BE2C (cell line): Measurements from ENCODE around the gene KRT34.
"Not testable (repeated sequence)": the region's sequence is repeated elsewhere in the genome, so short reads cannot be mapped to it uniquely, and the experiment has no call there.

Experiments
- DNase-seq: peaks from one replicate; pipeline ENCODE4 v3.0.0-alpha.2; 2020
- H3K27me3 ChIP-seq: fragments of 250-450 bp; sonication (Bioruptor Pico); 2 replicates; pipeline ENCODE4 v1.5.1; 2020; ENCODE audit warnings: mild to moderate bottlenecking
- H3K36me3 ChIP-seq: fragments of 250-450 bp; sonication (Bioruptor Pico); 2 replicates; pipeline ENCODE4 v1.5.1; 2020; ENCODE audit warnings: mild to moderate bottlenecking
- H3K4me1 ChIP-seq: fragments of 250-450 bp; sonication (Bioruptor Pico); 2 replicates; pipeline ENCODE4 v1.5.1; 2020
- H3K4me3 ChIP-seq: 2 replicates; pipeline ENCODE4 v1.5.1; 2011; ENCODE audit warnings: low read depth, low read length
- H3K9me3 ChIP-seq: fragments of 250-450 bp; sonication (Bioruptor Pico); 2 replicates; pipeline ENCODE4 v1.5.1; 2020
- TF ChIP-seq, protein P1 (sequence below): IDR thresholded peaks from 2 replicates; pipeline ENCODE4 v1.5.1; 2012; ENCODE audit warnings: mild to moderate bottlenecking, low read depth, low read length

The KRT34 gene

DNA sequence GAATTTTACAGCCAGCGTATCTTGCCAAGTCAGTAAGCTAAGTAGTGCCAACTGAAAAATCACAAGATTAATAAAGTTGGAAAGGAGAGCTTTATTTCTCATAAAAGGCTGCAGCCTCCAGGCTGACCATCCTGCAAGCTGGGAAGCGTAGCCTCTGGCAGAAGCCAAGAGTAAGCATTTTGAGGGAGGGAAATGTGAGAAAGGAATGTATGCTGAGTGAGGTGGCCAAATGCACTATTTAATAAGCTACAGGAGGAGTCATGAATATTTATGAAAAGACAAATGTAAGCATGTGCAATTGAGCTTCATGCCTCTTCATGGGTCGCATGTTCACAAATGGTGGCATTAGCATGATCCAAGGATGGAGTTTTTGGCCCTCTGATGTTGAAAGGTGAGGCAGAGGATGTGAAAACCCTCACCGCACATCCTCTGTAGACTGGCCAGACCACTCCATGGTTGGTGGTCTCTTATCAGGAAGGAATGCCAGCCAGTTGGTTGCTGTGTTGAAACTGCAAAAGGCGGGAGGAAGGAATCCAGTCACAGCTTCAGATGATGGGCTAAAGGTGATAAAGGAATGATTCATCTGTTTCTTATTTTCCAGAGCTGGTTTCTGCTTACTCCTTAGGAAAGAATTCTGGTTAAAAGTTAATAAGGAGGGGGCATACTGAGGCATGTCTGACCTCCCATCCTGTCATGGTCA, 21.7 kb downstream of the KRT34 start:
- H3K4me3 ChIP-seq: no peak overlapping the region
- peaks cover 8% of the 10 kb centered on the region for H3K27me3 ChIP-seq
- no peak for DNase-seq

DNA sequence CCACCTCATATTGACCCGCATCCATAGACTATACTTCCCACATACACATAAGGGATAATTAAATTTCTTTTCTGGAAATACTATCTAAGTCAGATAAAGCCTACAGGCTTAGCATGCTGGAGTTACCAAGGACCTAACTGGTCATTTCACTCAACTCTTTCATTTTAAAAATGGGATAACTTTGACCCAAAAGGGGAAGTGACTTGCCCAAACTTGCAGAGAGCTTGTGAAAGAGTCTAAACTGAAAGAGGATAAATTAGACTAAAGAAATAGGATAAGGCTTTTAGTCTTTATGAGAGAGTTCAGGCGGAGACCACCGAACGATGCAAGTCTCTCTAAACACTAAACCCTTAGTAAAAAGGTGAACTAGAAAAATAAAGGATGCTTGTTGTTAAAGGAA, 27.6 kb downstream of the KRT34 start:
- no peaks in the 10 kb centered on the region for H3K4me1 ChIP-seq
- DNase-seq: no peak
- TF ChIP-seq, protein P1, sequence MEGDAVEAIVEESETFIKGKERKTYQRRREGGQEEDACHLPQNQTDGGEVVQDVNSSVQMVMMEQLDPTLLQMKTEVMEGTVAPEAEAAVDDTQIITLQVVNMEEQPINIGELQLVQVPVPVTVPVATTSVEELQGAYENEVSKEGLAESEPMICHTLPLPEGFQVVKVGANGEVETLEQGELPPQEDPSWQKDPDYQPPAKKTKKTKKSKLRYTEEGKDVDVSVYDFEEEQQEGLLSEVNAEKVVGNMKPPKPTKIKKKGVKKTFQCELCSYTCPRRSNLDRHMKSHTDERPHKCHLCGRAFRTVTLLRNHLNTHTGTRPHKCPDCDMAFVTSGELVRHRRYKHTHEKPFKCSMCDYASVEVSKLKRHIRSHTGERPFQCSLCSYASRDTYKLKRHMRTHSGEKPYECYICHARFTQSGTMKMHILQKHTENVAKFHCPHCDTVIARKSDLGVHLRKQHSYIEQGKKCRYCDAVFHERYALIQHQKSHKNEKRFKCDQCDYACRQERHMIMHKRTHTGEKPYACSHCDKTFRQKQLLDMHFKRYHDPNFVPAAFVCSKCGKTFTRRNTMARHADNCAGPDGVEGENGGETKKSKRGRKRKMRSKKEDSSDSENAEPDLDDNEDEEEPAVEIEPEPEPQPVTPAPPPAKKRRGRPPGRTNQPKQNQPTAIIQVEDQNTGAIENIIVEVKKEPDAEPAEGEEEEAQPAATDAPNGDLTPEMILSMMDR: no peak
- H3K4me3 ChIP-seq: no peak overlapping the region
- no peaks in the 10 kb centered on the region for H3K36me3 ChIP-seq
- peaks cover 23% of the 10 kb centered on the region for H3K27me3 ChIP-seq
- H3K9me3 ChIP-seq: no peaks in the 10 kb centered on the region

More for the DNA sequence above, 21.7 kb downstream of the KRT34 start:
- Histone ChIP-seq H3K9me3 (no peaks in the 10 kb centered on the region), H3K4me1 (no peaks in the 10 kb centered on the region), H3K36me3 (no peaks in the 10 kb centered on the region)
- TF ChIP-seq, protein P1: no peak

DNA sequence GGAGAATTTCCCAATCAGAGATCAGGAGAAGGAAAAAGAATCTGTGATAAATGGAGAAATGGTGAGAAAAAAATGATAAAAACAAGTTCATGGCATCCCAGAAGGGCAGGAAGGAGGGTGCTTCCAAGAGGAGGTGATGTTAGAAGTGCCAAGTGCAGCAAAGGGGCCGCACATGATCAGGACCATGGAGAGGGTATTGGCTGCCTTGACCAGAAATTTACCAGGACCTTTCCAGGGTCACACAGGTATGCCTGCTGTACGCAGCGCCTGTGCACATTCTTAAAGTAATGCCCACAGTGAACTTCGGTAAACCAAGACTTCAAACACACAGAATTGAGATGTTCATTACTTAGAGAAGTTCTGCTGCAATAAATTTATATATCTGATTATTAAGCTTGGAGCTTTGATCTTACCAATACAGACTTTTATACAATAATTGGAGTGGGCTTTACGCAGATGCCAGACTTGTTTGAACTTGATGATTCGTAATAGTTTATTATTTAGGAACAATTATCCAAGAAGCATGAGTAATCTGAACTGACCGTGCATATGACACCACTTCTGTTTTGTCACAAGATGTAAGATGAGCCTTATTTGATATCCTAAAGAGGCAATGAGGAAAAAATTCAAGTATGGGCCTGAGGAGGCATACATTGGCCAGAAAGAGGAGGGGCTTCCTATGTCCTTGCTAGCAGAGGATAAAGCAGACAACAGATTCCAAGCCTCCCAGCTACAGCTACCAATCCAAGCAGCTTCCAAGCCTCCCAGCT, 29.3 kb downstream of the KRT34 start:
- H3K4me3 ChIP-seq: no peak overlapping the region
- TF ChIP-seq, protein P1: no peak

DNA sequence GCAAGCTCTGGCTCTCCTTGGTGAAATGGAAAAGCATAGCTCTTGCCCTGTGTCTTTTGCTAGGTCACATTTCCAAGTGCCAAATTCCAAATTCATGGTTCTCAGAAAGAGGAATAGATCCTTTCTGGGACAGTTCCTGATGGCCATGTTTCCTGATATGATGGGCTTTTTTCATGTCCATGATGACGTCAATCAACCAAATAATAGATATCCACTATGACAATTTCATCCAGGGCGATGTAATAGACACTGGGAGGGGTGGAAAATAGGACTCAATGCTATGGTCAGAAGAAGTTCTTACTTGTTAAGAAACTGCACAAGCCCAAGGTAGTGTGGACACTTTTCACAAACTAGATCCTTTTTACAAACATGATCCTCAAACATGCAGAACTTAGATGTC, 30.9 kb downstream of the KRT34 start:
- Histone ChIP-seq H3K4me3 (no peak overlapping the region), H3K4me1 (no peaks in the 10 kb centered on the region), H3K27me3 (peaks cover 19% of the 10 kb centered on the region), H3K9me3 (no peaks in the 10 kb centered on the region), H3K36me3 (no peaks in the 10 kb centered on the region)
- TF ChIP-seq, protein P1: no peak
- DNase-seq: no peak

More for the DNA sequence above, 29.3 kb downstream of the KRT34 start:
- Histone ChIP-seq H3K9me3 (no peaks in the 10 kb centered on the region), H3K27me3 (peaks cover 23% of the 10 kb centered on the region), H3K36me3 (no peaks in the 10 kb centered on the region), H3K4me1 (no peaks in the 10 kb centered on the region)
- DNase-seq: no peak

DNA sequence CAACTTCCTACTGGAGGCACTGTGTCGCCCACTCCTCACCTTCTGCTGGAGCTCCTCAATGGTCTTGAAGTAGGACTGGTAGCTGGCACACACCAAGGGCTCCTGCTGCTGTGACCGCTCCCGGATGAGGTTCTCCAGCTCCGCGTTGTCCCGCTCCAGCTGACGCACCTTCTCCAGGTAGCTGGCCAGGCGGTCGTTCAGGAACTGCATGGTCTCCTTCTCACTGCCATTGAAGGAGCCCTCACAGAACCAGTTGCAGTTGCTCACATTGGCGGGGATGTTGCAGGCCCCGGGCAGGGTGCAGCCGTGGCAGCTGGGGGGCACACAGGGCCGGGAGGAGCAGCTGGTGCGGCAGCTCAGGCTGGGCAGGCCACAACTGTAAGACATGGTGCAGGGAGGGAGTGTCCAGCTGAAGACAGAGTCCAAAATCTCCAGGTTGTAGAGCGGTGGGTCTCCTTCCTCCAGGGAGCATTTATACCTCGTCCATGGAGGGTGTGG, 31.7 kb downstream of the KRT34 start, which contains the start of gene KRT33A:
TSS of gene KRT33A (minus strand) at position 448 of the 498 bp plus-strand sequence. CDS start at position 387, 61 bp downstream.
- peaks cover 14% of the 10 kb centered on the region for H3K27me3 ChIP-seq
- not testable (repeated sequence) for H3K36me3 ChIP-seq, H3K9me3 ChIP-seq, DNase-seq, H3K4me1 ChIP-seq, H3K4me3 ChIP-seq

DNA sequence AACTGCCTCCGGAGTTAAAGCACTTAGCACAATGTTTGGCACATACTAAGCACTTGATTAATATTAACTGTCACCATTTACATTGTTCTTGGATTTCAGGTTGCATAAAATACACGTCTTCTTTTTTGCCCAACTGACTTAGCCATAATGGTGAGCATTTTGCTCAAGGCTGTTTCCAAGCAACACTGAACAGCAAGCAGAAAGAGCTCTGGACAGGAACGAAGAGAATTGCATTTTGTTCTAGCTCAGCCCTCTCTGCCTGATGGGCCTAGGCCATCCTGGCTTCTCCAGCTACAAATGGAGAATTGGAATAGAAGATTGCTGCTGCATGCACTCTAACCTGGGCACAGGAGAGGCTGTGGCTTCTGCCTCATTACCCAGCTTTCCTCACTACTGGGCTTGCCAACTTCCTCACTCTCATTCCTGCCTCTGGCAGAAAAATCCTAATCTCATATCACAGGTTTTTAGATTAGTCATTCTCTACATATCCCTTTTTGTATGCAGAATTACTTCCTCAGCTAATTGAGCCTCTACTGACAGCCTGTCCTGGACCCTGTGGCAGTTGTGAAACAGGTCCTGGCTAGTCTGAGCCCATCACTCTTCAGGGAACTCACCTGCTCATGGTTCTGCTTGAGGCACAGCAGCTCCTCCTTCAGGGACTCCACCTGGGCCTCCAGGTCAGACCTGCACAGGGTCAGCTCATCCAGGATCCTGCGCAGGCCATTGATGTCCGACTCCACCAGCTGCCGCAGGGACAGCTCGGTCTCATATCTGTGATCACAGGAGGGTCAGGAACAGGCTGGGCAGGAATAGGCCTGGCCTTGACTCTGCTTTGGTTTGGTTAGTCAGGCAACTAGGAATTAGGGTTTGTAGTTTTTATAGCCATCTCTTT, 34.0 kb downstream of the KRT34 start:
- no peak overlapping the region for H3K4me3 ChIP-seq
- H3K4me1 ChIP-seq: no peaks in the 10 kb centered on the region
- TF ChIP-seq, protein P1: no peak
- no peaks in the 10 kb centered on the region for H3K9me3 ChIP-seq
- no peak for DNase-seq
- H3K27me3 ChIP-seq: peaks cover 11% of the 10 kb centered on the region
- H3K36me3 ChIP-seq: no peaks in the 10 kb centered on the region

DNA sequence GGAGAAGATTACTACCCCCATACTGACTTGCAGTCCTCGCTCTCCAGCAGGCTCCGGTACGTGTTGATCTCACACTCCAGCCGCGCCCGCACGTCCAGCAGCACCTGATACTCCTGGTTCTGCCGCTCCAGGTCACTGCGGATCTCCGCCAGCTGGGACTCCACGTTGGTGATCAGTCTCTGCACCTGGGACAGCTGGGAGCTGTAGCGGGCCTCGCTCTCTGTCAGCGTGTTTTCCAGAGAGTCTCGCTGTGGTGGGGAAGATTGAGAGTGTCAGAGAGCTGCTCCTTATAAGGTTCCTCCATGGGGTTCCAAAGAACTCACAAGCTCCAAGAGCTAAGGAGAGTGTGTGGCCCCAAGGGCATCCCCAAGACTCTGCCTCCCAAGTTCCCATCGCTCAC, 35.7 kb downstream of the KRT34 start:
- H3K27me3 ChIP-seq, H3K4me1 ChIP-seq, DNase-seq, H3K36me3 ChIP-seq, H3K9me3 ChIP-seq, H3K4me3 ChIP-seq: not testable (repeated sequence)
